Activated CD4-positive, CD25-positive, alpha-beta regulatory T cell treated with anti-CD3 and anti-CD28 coated beads, Interleukin-2, amount 50 U/mL, for 16 hours (primary cell): Measurements from ENCODE around the gene DCST1.

Experiments
- DNase-seq: peaks from one replicate; pipeline ENCODE4 v3.0.0-alpha.2; 2020; ENCODE audit warnings: low read depth, low spot score

Gene DCST1

GRCh38 chr1:155072531-155073289 lies 39.1 kb downstream of the DCST1 start:
- DNase-seq = no peak

- no peak for DNase-seq
Observed at GRCh38 chr1:155073377-155074242, 40.0 kb downstream of the DCST1 start.

GRCh38 chr1:155075535-155075934 lies 41.9 kb downstream of the DCST1 start:
- no peak for DNase-seq

- DNase-seq = no peak
Observed at GRCh38 chr1:155076371-155076770, 42.7 kb downstream of the DCST1 start.

- DNase-seq = no peak
Observed at GRCh38 chr1:155077346-155077745, 43.7 kb downstream of the DCST1 start.

GRCh38 chr1:155077758-155078445 lies 44.3 kb downstream of the DCST1 start:
- no peak for DNase-seq

GRCh38 chr1:155078469-155079209 lies 45.0 kb downstream of the DCST1 start, which contains the start of gene EFNA3:
Gene EFNA3 (plus strand): TSS chr1:155078837. CDS start chr1:155078942, 105 bp downstream.
- no peak for DNase-seq

- DNase-seq = no peak
Observed at GRCh38 chr1:155079210-155079486, 45.5 kb downstream of the DCST1 start.

GRCh38 chr1:155079487-155080311 lies 46.1 kb downstream of the DCST1 start:
- no peak for DNase-seq

GRCh38 chr1:155080312-155081228 lies 46.9 kb downstream of the DCST1 start:
- no peak for DNase-seq

GRCh38 chr1:155081472-155082300 lies 48.1 kb downstream of the DCST1 start:
- no peak for DNase-seq

- DNase-seq = no peak
Observed at GRCh38 chr1:155082301-155083051, 48.9 kb downstream of the DCST1 start.

- DNase-seq = no peak
Observed at GRCh38 chr1:155083052-155083541, 49.5 kb downstream of the DCST1 start.

- DNase-seq = no peak
Observed at GRCh38 chr1:155083865-155084721, 50.5 kb downstream of the DCST1 start.

GRCh38 chr1:155084722-155085503 lies 51.3 kb downstream of the DCST1 start:
- DNase-seq = peak; percentile 85

- peak; percentile 47 for DNase-seq
Observed at GRCh38 chr1:155085504-155086127, 52.0 kb downstream of the DCST1 start.
